ENCODE data around the gene SLC9A9. TPM values are rescaled to one million over a fixed set of nuclear protein-coding genes. Genes with fewer than 3 reads are reported as not detected.
A peak's percentile ranks its signal among the peaks of the same experiment; 100 is the strongest.
"Not testable (repeated sequence)": the region's sequence is repeated elsewhere in the genome, so short reads cannot be mapped to it uniquely, and the experiment has no call there.

The SLC9A9 gene
- total RNA-seq, 1 donor from 2014 or later = 20.4 TPM

DNA sequence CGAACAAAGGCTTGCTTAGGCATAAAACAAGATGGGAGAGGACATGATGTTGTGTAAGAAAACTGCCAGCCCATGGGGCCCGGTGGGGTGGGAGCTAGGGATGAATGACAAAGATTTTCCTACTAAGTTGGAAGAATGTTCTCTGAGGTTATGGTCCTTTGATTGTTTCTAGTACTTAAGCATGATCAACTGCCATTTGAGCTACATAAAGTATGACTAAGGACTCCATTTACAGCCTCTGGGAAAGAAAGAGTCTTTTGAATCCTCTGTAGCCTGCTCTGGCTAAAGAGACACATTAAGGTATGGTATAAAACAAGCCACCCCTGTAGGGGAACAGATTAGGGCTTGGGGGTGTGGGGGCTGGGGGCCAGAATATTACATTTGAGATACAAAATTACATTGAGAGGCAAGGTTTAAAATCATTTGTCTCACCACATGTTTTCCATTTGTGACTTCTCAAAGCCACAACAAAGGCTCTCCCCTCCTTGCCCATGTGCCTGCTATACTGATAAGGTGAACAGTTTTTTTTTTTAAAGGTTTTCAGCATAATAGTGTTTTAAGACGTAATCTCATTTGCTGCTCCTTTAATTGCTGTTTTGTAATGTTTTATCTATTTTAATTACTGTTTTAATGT lies 405.3 kb downstream of the SLC9A9 start:
- H3K9ac ChIP-seq (ENCODE audit: low read depth in 1 of 3, low read length in 3 of 3) = peak overlapping the region in 1 of 3 donors; percentile 15
- no peaks in the 10 kb centered on the region for H3K27me3 ChIP-seq (ENCODE audit: control insufficient read depth in 3 of 3, insufficient read depth in 3 of 3, low read length in 3 of 3)
- no peaks in the 10 kb centered on the region for H3K9me3 ChIP-seq (ENCODE audit: control insufficient read depth in 3 of 3, low read length in 3 of 3)
- no peak overlapping the region for H3K4me3 ChIP-seq (ENCODE audit: low read length in 3 of 3)
- H3K36me3 ChIP-seq (ENCODE audit: control insufficient read depth in 3 of 3, insufficient read depth in 3 of 3, low read length in 3 of 3) = no peaks in the 10 kb centered on the region
- peaks cover 0 to 2% (median 0%) of the 10 kb centered on the region in 3 donors for H3K4me1 ChIP-seq (ENCODE audit: control insufficient read depth in 3 of 3, insufficient read depth in 3 of 3, low read length in 3 of 3)
- peak overlapping the region; percentile 20 for H3K27ac ChIP-seq (ENCODE audit: low read depth, low read length)

- Histone ChIP-seq H3K27me3 (ENCODE audit: control insufficient read depth in 3 of 3, insufficient read depth in 3 of 3, low read length in 3 of 3) (no peaks in the 10 kb centered on the region), H3K9me3 (ENCODE audit: control insufficient read depth in 3 of 3, low read length in 3 of 3) (no peaks in the 10 kb centered on the region), H3K4me1 (ENCODE audit: control insufficient read depth in 3 of 3, insufficient read depth in 3 of 3, low read length in 3 of 3) (peaks cover 0 to 2% (median 0%) of the 10 kb centered on the region in 3 donors), H3K36me3 (ENCODE audit: control insufficient read depth in 3 of 3, insufficient read depth in 3 of 3, low read length in 3 of 3) (no peaks in the 10 kb centered on the region), H3K4me3 (ENCODE audit: low read length in 3 of 3) (no peak overlapping the region), H3K27ac (ENCODE audit: low read depth, low read length) (no peak overlapping the region), H3K9ac (ENCODE audit: low read depth in 1 of 3, low read length in 3 of 3) (no peak overlapping the region)
These were observed 406.6 kb downstream of the SLC9A9 start for GRCh38 chr3:143441516-143442171.

DNA sequence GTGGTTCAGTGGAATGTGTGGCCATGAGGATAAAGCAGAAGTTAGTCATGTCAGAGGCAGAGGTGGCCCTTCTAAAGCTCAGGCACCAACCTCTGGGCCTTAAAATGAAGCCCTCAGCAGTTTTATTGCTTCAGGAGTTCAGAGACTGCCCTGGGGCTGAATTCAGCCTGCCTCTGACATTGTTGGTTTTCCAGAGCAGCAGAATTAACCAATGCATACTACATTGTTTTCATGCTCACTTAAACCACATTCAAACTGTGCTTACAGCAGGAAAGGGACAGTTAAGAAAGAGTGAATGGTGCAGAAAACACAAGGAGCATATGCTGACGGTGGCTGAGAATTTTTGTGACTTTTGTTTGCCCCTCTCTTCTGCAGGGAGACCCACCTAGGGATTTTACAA lies 408.5 kb downstream of the SLC9A9 start:
- no peaks in the 10 kb centered on the region for H3K27me3 ChIP-seq (ENCODE audit: control insufficient read depth in 3 of 3, insufficient read depth in 3 of 3, low read length in 3 of 3)
- H3K9me3 ChIP-seq (ENCODE audit: control insufficient read depth in 3 of 3, low read length in 3 of 3) = no peaks in the 10 kb centered on the region
- no peaks in the 10 kb centered on the region for H3K36me3 ChIP-seq (ENCODE audit: control insufficient read depth in 3 of 3, insufficient read depth in 3 of 3, low read length in 3 of 3)
- H3K4me1 ChIP-seq (ENCODE audit: control insufficient read depth in 3 of 3, insufficient read depth in 3 of 3, low read length in 3 of 3) = peaks cover 0 to 2% (median 0%) of the 10 kb centered on the region in 3 donors
- H3K4me3 ChIP-seq (ENCODE audit: low read length in 3 of 3) = no peak overlapping the region
- H3K9ac ChIP-seq (ENCODE audit: low read depth in 1 of 3, low read length in 3 of 3) = no peak overlapping the region
- no peak overlapping the region for H3K27ac ChIP-seq (ENCODE audit: low read depth, low read length)

DNA sequence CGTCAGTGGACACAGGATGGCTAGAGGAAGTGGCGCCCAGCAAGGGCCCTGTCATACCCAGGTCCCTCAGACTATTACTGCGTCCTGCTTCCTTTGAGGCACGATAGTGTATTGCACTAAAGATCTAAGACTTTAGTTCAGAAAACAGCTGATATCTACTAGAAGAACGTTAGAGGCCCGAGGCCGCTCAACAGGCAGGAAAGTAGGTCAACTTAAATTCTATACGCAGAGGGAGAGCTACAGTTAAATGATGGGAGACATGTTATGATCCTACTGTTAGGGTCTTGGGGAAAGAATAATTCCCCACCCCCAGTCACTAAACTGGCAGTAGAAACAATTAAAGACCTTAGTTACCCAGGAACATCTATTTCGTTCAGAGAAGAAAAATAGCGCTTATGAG lies 410.9 kb downstream of the SLC9A9 start:
- Histone ChIP-seq H3K4me1 (ENCODE audit: control insufficient read depth in 3 of 3, insufficient read depth in 3 of 3, low read length in 3 of 3) (no peaks in the 10 kb centered on the region), H3K27me3 (ENCODE audit: control insufficient read depth in 3 of 3, insufficient read depth in 3 of 3, low read length in 3 of 3) (no peaks in the 10 kb centered on the region), H3K9me3 (ENCODE audit: control insufficient read depth in 3 of 3, low read length in 3 of 3) (no peaks in the 10 kb centered on the region), H3K9ac (ENCODE audit: low read depth in 1 of 3, low read length in 3 of 3) (no peak overlapping the region), H3K27ac (ENCODE audit: low read depth, low read length) (no peak overlapping the region), H3K4me3 (ENCODE audit: low read length in 3 of 3) (no peak overlapping the region), H3K36me3 (ENCODE audit: control insufficient read depth in 3 of 3, insufficient read depth in 3 of 3, low read length in 3 of 3) (no peaks in the 10 kb centered on the region)

DNA sequence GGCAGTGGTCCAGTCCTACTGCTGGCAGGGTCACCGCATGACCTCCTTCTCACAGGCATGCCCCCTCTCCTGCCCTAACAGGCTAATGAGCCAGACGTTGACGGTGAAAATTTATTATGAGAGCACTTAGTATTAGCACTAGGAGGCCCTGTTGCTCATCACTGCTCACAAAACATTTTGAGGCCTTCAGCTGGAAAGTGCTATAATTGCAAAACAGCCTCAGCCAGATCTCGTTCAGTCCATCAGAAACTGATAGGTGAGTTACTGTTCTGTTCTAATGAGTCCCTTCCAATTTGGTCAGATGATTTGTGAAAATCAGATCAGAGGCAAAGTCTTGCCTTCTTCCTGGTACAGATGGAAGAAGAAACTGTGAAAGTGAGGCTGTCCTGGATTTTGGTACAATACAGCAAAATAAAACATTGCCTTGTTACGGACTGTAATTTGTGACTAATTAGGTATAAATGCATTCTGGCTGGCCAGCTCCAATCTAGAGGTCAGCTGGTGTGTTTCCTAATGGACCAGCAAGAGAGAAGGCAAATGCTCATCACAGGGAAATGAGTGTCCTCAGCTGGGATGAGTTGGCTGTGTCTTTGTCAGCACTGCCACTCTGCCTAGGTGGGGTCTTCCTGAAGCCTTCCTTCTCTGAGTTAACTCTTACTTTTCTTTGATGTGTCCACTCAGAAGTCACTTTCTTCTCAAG lies 411.9 kb downstream of the SLC9A9 start:
- H3K4me1 ChIP-seq (ENCODE audit: control insufficient read depth in 3 of 3, insufficient read depth in 3 of 3, low read length in 3 of 3) = no peaks in the 10 kb centered on the region
- H3K27ac ChIP-seq (ENCODE audit: low read depth, low read length) = no peak overlapping the region
- no peaks in the 10 kb centered on the region for H3K27me3 ChIP-seq (ENCODE audit: control insufficient read depth in 3 of 3, insufficient read depth in 3 of 3, low read length in 3 of 3)
- no peaks in the 10 kb centered on the region for H3K9me3 ChIP-seq (ENCODE audit: control insufficient read depth in 3 of 3, low read length in 3 of 3)
- no peak overlapping the region for H3K4me3 ChIP-seq (ENCODE audit: low read length in 3 of 3)
- no peak overlapping the region for H3K9ac ChIP-seq (ENCODE audit: low read depth in 1 of 3, low read length in 3 of 3)
- H3K36me3 ChIP-seq (ENCODE audit: control insufficient read depth in 3 of 3, insufficient read depth in 3 of 3, low read length in 3 of 3) = no peaks in the 10 kb centered on the region

DNA sequence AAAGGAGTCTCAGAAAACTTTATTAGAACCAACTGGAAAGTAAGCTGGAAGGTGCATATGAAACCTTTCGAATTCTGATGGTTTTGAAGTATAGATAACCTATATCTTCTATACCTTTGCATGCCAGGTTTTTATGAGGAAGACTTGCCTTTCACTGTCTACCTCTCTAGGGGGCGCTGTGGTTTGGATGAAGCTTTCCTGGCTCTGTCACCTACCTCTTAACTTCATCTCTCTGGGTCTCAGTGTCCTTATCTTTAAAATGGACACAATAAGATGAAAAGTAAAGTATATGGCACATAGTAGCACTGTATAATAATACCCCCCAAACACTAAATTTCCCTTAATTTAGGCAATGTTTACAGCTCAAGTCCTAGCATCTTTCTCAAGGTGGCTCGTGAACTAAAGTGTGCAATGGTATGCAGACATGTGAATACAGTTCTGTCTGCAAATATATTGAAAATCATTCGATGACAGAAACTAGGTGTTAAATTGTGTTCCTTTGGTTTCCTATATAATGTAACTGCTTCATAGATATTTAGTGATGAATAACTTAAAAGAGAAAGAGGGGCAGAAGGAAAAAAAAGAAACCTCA lies 414.4 kb downstream of the SLC9A9 start:
- Histone ChIP-seq H3K4me3 (ENCODE audit: low read length in 3 of 3) (no peak overlapping the region), H3K9ac (ENCODE audit: low read depth in 1 of 3, low read length in 3 of 3) (no peak overlapping the region), H3K4me1 (ENCODE audit: control insufficient read depth in 3 of 3, insufficient read depth in 3 of 3, low read length in 3 of 3) (no peaks in the 10 kb centered on the region), H3K9me3 (ENCODE audit: control insufficient read depth in 3 of 3, low read length in 3 of 3) (no peaks in the 10 kb centered on the region), H3K27me3 (ENCODE audit: control insufficient read depth in 3 of 3, insufficient read depth in 3 of 3, low read length in 3 of 3) (no peaks in the 10 kb centered on the region), H3K27ac (ENCODE audit: low read depth, low read length) (no peak overlapping the region), H3K36me3 (ENCODE audit: control insufficient read depth in 3 of 3, insufficient read depth in 3 of 3, low read length in 3 of 3) (no peaks in the 10 kb centered on the region)

GRCh38 chr3:143431298-143431697 lies 417.0 kb downstream of the SLC9A9 start:
- H3K4me1 ChIP-seq (ENCODE audit: control insufficient read depth in 3 of 3, insufficient read depth in 3 of 3, low read length in 3 of 3); H3K4me3 ChIP-seq (ENCODE audit: low read length in 3 of 3); H3K9ac ChIP-seq (ENCODE audit: low read depth in 1 of 3, low read length in 3 of 3); H3K9me3 ChIP-seq (ENCODE audit: control insufficient read depth in 3 of 3, low read length in 3 of 3); H3K27ac ChIP-seq (ENCODE audit: low read depth, low read length); H3K27me3 ChIP-seq (ENCODE audit: control insufficient read depth in 3 of 3, insufficient read depth in 3 of 3, low read length in 3 of 3); H3K36me3 ChIP-seq (ENCODE audit: control insufficient read depth in 3 of 3, insufficient read depth in 3 of 3, low read length in 3 of 3): not testable (repeated sequence)

DNA sequence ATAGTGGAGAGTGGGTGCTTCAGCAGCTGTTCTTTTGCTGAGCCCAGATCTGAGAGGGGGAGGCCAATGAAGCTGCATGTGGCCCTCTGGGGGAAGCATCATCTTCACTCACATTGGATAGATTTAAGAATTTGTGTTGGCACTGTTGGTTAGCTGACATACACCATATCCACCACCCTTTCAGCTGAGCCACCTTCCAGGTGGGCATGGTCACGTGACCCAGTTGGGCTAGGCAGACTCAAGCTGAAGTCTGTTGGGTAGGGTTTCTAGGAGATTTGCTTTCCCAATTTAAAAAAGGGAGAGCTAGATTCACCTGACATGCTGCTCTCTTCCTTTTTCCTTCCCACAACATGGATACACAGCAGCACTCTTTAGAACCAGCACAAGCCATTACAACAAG lies 417.7 kb downstream of the SLC9A9 start:
- Histone ChIP-seq H3K36me3 (ENCODE audit: control insufficient read depth in 3 of 3, insufficient read depth in 3 of 3, low read length in 3 of 3) (no peaks in the 10 kb centered on the region), H3K4me3 (ENCODE audit: low read length in 3 of 3) (no peak overlapping the region)

GRCh38 chr3:143429628-143430514 lies 418.4 kb downstream of the SLC9A9 start:
- Histone ChIP-seq H3K9ac (ENCODE audit: low read depth in 1 of 3, low read length in 3 of 3) (no peak overlapping the region), H3K9me3 (ENCODE audit: control insufficient read depth in 3 of 3, low read length in 3 of 3) (no peaks in the 10 kb centered on the region), H3K27ac (ENCODE audit: low read depth, low read length) (no peak overlapping the region), H3K36me3 (ENCODE audit: control insufficient read depth in 3 of 3, insufficient read depth in 3 of 3, low read length in 3 of 3) (no peaks in the 10 kb centered on the region), H3K4me1 (ENCODE audit: control insufficient read depth in 3 of 3, insufficient read depth in 3 of 3, low read length in 3 of 3) (no peaks in the 10 kb centered on the region), H3K4me3 (ENCODE audit: low read length in 3 of 3) (no peak overlapping the region), H3K27me3 (ENCODE audit: control insufficient read depth in 3 of 3, insufficient read depth in 3 of 3, low read length in 3 of 3) (no peaks in the 10 kb centered on the region)

More for the DNA sequence above, 417.7 kb downstream of the SLC9A9 start:
- Histone ChIP-seq H3K9ac (ENCODE audit: low read depth in 1 of 3, low read length in 3 of 3) (no peak overlapping the region), H3K4me1 (ENCODE audit: control insufficient read depth in 3 of 3, insufficient read depth in 3 of 3, low read length in 3 of 3) (no peaks in the 10 kb centered on the region), H3K9me3 (ENCODE audit: control insufficient read depth in 3 of 3, low read length in 3 of 3) (no peaks in the 10 kb centered on the region), H3K27me3 (ENCODE audit: control insufficient read depth in 3 of 3, insufficient read depth in 3 of 3, low read length in 3 of 3) (no peaks in the 10 kb centered on the region), H3K27ac (ENCODE audit: low read depth, low read length) (no peak overlapping the region)
